GM12878 (cell line): ENCODE data around the gene ESR1. TPM values are rescaled to one million over a fixed set of nuclear protein-coding genes. Genes with fewer than 3 reads are reported as not detected.

Source experiments
- ATAC-seq: fragments of 200-7000 bp; cut with Tn5 transposase; 3 replicates; pipeline ENCODE4 v1.9.1; 2020; ENCODE audit warnings: mild to moderate bottlenecking, moderate library complexity
- BruUV-seq: library from RNA; stranded (reverse); fragments of 400-500 nt; replicated peaks from 2 replicates; lab custom pipeline; 2021; lab: Mats Ljungman, UMichigan
- CTCF ChIA-PET: fragments of 300-600 bp; sonication (Branson Sonifier 250); formaldehyde crosslinking; extraction: SDS; loops from one replicate; lab custom pipeline; 2021; ENCODE audit warnings: inconsistent platforms; lab: Yijun Ruan, JAX
- POLR2A ChIA-PET: fragments of 350-600 bp; formaldehyde crosslinking; extraction: SDS; loops from one replicate; lab custom pipeline; 2021; ENCODE audit warnings: inconsistent platforms; lab: Charles Lee
- RAD21 ChIA-PET: fragments of 300-600 bp; sonication (Branson Sonifier 250); formaldehyde crosslinking; loops from one replicate; lab custom pipeline; 2023; ENCODE audit warnings: antibody characterized with exemption; ENCODE audit not compliant: unreplicated experiment; lab: Charles Lee
- SMC1A ChIA-PET: fragments of 300-600 bp; sonication (Branson Sonifier 250); formaldehyde crosslinking; loops from one replicate; lab custom pipeline; 2023; ENCODE audit not compliant: unreplicated experiment, uncharacterized antibody; lab: Charles Lee
- DNase-seq: peaks from one replicate; pipeline ENCODE4 v3.0.0-alpha.2; 2011; ENCODE audit warnings: low read depth, low spot score
- FAIRE-seq: peaks from 3 replicates; lab custom pipeline; 2011; peaks lifted over from hg19 to GRCh38; lab: Jason Lieb, UNC
- H2AFZ ChIP-seq: 2 replicates; pipeline ENCODE4 v1.6.0; 2011; ENCODE audit warnings: low read depth, low read length, control low read depth; ENCODE audit not compliant: control insufficient read depth
- H3K27ac ChIP-seq: 2 replicates; pipeline ENCODE4 v1.5.1; 2011; ENCODE audit warnings: control low read depth; ENCODE audit not compliant: control insufficient read depth, insufficient read depth
- H3K27me3 ChIP-seq, 2 experiments: replicated peaks in 1 of 2; 2 replicates each; pipeline versions ENCODE4 v1.6.0 to v1.6.1; 2011; ENCODE audit warnings: low read length in 1 of 2; ENCODE audit not compliant: control insufficient read depth in 2 of 2, insufficient read depth in 2 of 2
- H3K36me3 ChIP-seq, 2 experiments: 2 replicates each; pipeline ENCODE4 v1.5.1; 2011; ENCODE audit warnings: low read length in 1 of 2; ENCODE audit not compliant: control insufficient read depth in 2 of 2, insufficient read depth in 2 of 2
- H3K4me1 ChIP-seq: 2 replicates; pipeline ENCODE4 v1.6.1; 2011; ENCODE audit warnings: mild to moderate bottlenecking, low read length, moderate library complexity, mixed read lengths; ENCODE audit not compliant: control insufficient read depth, insufficient read depth
- H3K4me2 ChIP-seq: 2 replicates; pipeline ENCODE4 v1.6.0; 2011; ENCODE audit warnings: control low read depth; ENCODE audit not compliant: control insufficient read depth, insufficient read depth
- H3K4me3 ChIP-seq: fragments of 200-600 bp; sonication (generic); 2 replicates; pipeline ENCODE4 v1.5.1; 2016
- H3K79me2 ChIP-seq: 2 replicates; pipeline ENCODE4 v1.6.0; 2011; ENCODE audit warnings: low read length; ENCODE audit not compliant: control insufficient read depth, insufficient read depth
- H3K9ac ChIP-seq: 2 replicates; pipeline ENCODE4 v1.8.0; 2011; ENCODE audit warnings: low read length, control low read depth, mixed read lengths; ENCODE audit not compliant: control insufficient read depth, insufficient read depth
- H3K9me3 ChIP-seq: replicated peaks from 3 replicates; pipeline ENCODE4 v1.5.1; 2011; ENCODE audit warnings: mild to moderate bottlenecking, low read length; ENCODE audit not compliant: control insufficient read depth, insufficient read depth
- H4K20me1 ChIP-seq: 2 replicates; pipeline ENCODE4 v1.6.0; 2011; ENCODE audit not compliant: control insufficient read depth, insufficient read depth
- BACH1 ChIP-seq: fragments of 450-650 bp; IDR thresholded peaks from 2 replicates; pipeline ENCODE4 v1.6.1; 2017; ENCODE audit warnings: mild to moderate bottlenecking, borderline replicate concordance
- EP300 ChIP-seq, 2 experiments: fragments of 150-350 bp in 1 of 2; IDR thresholded peaks; 2 replicates each; pipeline ENCODE4 v1.6.1; 2011 to 2012; ENCODE audit warnings: low read depth in 2 of 2, low read length in 2 of 2, borderline replicate concordance in 1 of 2, improper control_type of control experiment in 1 of 2, inconsistent platforms in 1 of 2; ENCODE audit not compliant: control insufficient read depth in 1 of 2
- HCFC1 ChIP-seq: fragments of 150-350 bp; IDR thresholded peaks from 2 replicates; pipeline ENCODE4 v1.6.1; 2014; ENCODE audit warnings: low read length
- KAT2A ChIP-seq: conservative IDR thresholded peaks from 2 replicates; pipeline ENCODE4 v1.6.1; 2011; ENCODE audit warnings: low read depth, low read length; ENCODE audit not compliant: control insufficient read depth
- NR2C1 ChIP-seq: fragments of 450-650 bp; IDR thresholded peaks from 2 replicates; pipeline ENCODE4 v1.6.1; 2017; ENCODE audit warnings: antibody characterized with exemption, mild to moderate bottlenecking, moderate library complexity
- PML ChIP-seq: IDR thresholded peaks from 2 replicates; pipeline ENCODE4 v1.6.1; 2012; ENCODE audit warnings: low read length, inconsistent platforms
- STAT1 ChIP-seq: fragments of 450-650 bp; conservative IDR thresholded peaks from 2 replicates; pipeline ENCODE4 v1.6.1; 2014; ENCODE audit warnings: antibody characterized with exemption, mild to moderate bottlenecking
- USF2 ChIP-seq: IDR thresholded peaks from 2 replicates; pipeline ENCODE4 v1.6.1; 2011; ENCODE audit warnings: low read depth, low read length, improper control_type of control experiment, borderline replicate concordance
- ZNF687 ChIP-seq: fragments of 450-650 bp; IDR thresholded peaks from 2 replicates; pipeline ENCODE4 v1.6.1; 2017; ENCODE audit warnings: mild to moderate bottlenecking, moderate library complexity
- WGBS: methylation state at CpG from one replicate; pipeline ENCODE4 v1.1.6; 2016; ENCODE audit warnings: low lambda C conversion rate; ENCODE audit not compliant: insufficient replicate concordance, insufficient coverage; ENCODE audit errors: missing lambda C conversion rate; 5-methylcytosine and 5-hydroxymethylcytosine counted together
- in situ Hi-C: fragments of 300-500 bp; cut with MboI; formaldehyde crosslinking; loops from 9 replicates; pipeline ENCODE4 v1.14.3; 2018; ENCODE audit warnings: mixed read lengths
- intact Hi-C: fragments of 100-400 bp; cut with micrococcal nuclease; formaldehyde crosslinking; loops from one replicate; pipeline ENCODE4 v1.14.2; 2022; ENCODE audit not compliant: unreplicated experiment
- polyA plus RNA-seq, 11 experiments: library from polyadenylated mRNA; depleted of rRNA in 4 of 11; unstranded in 6 of 11; stranded (reverse) in 5 of 11; fragments of >200 nt; fragmentation: Nextera tagmentation in 4 of 11; fragmentation: Illumina TruSeq in 1 of 11; extraction: Ambion mirVana in 4 of 11; extraction: Trizol in 1 of 11; gene quantifications; 1 replicate in 1 of 11; 2 replicates in 10 of 11; pipeline versions ENCODE4 v1.2.1 to v1.2.3, GENCODE V29; 2011 to 2016; ENCODE audit warnings: inconsistent platforms in 2 of 11, missing spikeins in 2 of 11, low read depth in 1 of 11
- total RNA-seq, 4 experiments: library from RNA; depleted of rRNA in 3 of 4; stranded (reverse); fragments of >200 nt in 3 of 4; fragmentation: Illumina TruSeq in 1 of 4; extraction: Trizol in 1 of 4; gene quantifications; 2 replicates each; pipeline versions ENCODE4 v1.2.1 to v1.2.3, GENCODE V29; 2013 to 2021
- TF ChIP-seq, protein P1 (sequence below): fragments of 450-650 bp; formaldehyde crosslinking; IDR thresholded peaks from 2 replicates; pipeline ENCODE4 v1.4.0; 2020; ENCODE audit warnings: mild to moderate bottlenecking, moderate library complexity
- TF ChIP-seq, protein P2 (sequence below): IDR thresholded peaks from 2 replicates; pipeline ENCODE4 v1.6.1; 2012; ENCODE audit warnings: low read depth, low read length, improper control_type of control experiment

The ESR1 gene
- total and polyA plus RNA-seq, 10 of the 15 experiments (the other 5 are each of a cell fraction or from before 2014, with no cell fraction given) = 0.03 to 0.51 (median 0.21) TPM; not detected in 4

- TF ChIP-seq ZNF687 (no peak), STAT1 (no peak), HCFC1 (no peak), USF2 (no peak), PML (no peak)
Observed at GRCh38 chr6:152148412-152148811, 340.9 kb downstream of the ESR1 start (continued).

GRCh38 chr6:152150196-152150595, 342.7 kb downstream of the ESR1 start:
- CTCF ChIA-PET = no interaction called here
- no peak overlapping the region for H3K9ac ChIP-seq
- RAD21 ChIA-PET = interaction anchor here (1.3 to 1.4 kb wide), 2 partner anchors 25 to 118 kb away, joined by 3 to 4 read pairs; no protein-coding TSS in a partner anchor
- no peaks in the 10 kb centered on the region for H3K27me3 ChIP-seq
- no peak overlapping the region for H2AFZ ChIP-seq
- H3K4me1 ChIP-seq = no peaks in the 10 kb centered on the region
- ATAC-seq = no peak
- peaks cover 0 to 3% of the 10 kb centered on the region in 2 experiments; a peak in 2 of 4 replicates for H3K36me3 ChIP-seq
- H4K20me1 ChIP-seq = no peaks in the 10 kb centered on the region
- no TSS peak for BruUV-seq
- H3K9me3 ChIP-seq = no peaks in the 10 kb centered on the region
- POLR2A ChIA-PET = no interaction called here
- no peak overlapping the region for H3K4me2 ChIP-seq
- SMC1A ChIA-PET = interaction anchor here (0.7 to 2.0 kb wide), 2 partner anchors 9 to 26 kb away, joined by 3 to 8 read pairs; no protein-coding TSS in a partner anchor
- no peak overlapping the region for H3K27ac ChIP-seq
- DNase-seq = no peak
- intact Hi-C loops (no loop called here), in situ Hi-C loops (no loop called here)
- FAIRE-seq = no peak
- no peak overlapping the region for H3K4me3 ChIP-seq
- no peaks in the 10 kb centered on the region for H3K79me2 ChIP-seq
- WGBS = 79% methylated on average over 3 of the region's 3 CpGs
- TF ChIP-seq NR2C1 = no peak
- TF ChIP-seq, protein P1, sequence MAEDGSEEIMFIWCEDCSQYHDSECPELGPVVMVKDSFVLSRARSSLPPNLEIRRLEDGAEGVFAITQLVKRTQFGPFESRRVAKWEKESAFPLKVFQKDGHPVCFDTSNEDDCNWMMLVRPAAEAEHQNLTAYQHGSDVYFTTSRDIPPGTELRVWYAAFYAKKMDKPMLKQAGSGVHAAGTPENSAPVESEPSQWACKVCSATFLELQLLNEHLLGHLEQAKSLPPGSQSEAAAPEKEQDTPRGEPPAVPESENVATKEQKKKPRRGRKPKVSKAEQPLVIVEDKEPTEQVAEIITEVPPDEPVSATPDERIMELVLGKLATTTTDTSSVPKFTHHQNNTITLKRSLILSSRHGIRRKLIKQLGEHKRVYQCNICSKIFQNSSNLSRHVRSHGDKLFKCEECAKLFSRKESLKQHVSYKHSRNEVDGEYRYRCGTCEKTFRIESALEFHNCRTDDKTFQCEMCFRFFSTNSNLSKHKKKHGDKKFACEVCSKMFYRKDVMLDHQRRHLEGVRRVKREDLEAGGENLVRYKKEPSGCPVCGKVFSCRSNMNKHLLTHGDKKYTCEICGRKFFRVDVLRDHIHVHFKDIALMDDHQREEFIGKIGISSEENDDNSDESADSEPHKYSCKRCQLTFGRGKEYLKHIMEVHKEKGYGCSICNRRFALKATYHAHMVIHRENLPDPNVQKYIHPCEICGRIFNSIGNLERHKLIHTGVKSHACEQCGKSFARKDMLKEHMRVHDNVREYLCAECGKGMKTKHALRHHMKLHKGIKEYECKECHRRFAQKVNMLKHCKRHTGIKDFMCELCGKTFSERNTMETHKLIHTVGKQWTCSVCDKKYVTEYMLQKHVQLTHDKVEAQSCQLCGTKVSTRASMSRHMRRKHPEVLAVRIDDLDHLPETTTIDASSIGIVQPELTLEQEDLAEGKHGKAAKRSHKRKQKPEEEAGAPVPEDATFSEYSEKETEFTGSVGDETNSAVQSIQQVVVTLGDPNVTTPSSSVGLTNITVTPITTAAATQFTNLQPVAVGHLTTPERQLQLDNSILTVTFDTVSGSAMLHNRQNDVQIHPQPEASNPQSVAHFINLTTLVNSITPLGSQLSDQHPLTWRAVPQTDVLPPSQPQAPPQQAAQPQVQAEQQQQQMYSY = no peak
- no peak for TF ChIP-seq KAT2A
- TF ChIP-seq, protein P2, sequence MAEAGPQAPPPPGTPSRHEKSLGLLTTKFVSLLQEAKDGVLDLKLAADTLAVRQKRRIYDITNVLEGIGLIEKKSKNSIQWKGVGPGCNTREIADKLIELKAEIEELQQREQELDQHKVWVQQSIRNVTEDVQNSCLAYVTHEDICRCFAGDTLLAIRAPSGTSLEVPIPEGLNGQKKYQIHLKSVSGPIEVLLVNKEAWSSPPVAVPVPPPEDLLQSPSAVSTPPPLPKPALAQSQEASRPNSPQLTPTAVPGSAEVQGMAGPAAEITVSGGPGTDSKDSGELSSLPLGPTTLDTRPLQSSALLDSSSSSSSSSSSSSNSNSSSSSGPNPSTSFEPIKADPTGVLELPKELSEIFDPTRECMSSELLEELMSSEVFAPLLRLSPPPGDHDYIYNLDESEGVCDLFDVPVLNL = no peak
- TF ChIP-seq BACH1 = no peak
- no peak for TF ChIP-seq EP300 (IDR thresholded peaks at IDR 0.05; ENCODE audit: borderline replicate concordance in 1 of 2, control insufficient read depth in 1 of 2, low read depth in 2 of 2, low read length in 2 of 2)
